B cell (primary cell): ENCODE results near the gene LMNB1. TPM values are rescaled to one million over a fixed set of nuclear protein-coding genes. Genes with fewer than 3 reads are reported as not detected.

Experiments
- ATAC-seq: fragments of 200-7000 bp; cut with Tn5 transposase; one replicate; pipeline ENCODE4 v1.10.0; 2021; ENCODE audit warnings: low read depth, mild to moderate bottlenecking, moderate number of reproducible peaks, moderate library complexity
- CTCF ChIA-PET: fragments of 350-600 bp; sonication (Branson Sonifier 250); formaldehyde crosslinking; loops from one replicate; lab custom pipeline; 2021; ENCODE audit warnings: antibody characterized with exemption, inconsistent platforms; lab: Charles Lee
- POLR2A ChIA-PET: fragments of 350-600 bp; sonication (Branson Sonifier 250); formaldehyde crosslinking; loops from one replicate; lab custom pipeline; 2021; ENCODE audit warnings: antibody characterized with exemption; lab: Charles Lee
- DNase-seq: peaks from one replicate; pipeline ENCODE4 v3.0.0; 2013
- H2AFZ ChIP-seq: 2 replicates; pipeline ENCODE4 v1.6.1; 2012; ENCODE audit warnings: mild to moderate bottlenecking, low read depth, low read length; ENCODE audit not compliant: insufficient read depth, poor library complexity, severe bottlenecking
- H3K27ac ChIP-seq, 2 donors: 1 replicate in 1 of 2; 2 replicates in 1 of 2; pipeline ENCODE4 v1.5.1; 2012 to 2013; ENCODE audit warnings: low read length in 2 of 2, mild to moderate bottlenecking in 2 of 2, moderate library complexity in 1 of 2
- H3K27me3 ChIP-seq, 4 experiments: fragments of 200-600 bp in 1 of 4; sonication (generic) in 1 of 4; replicated peaks in 1 of 4; 1 replicate in 2 of 4; 2 replicates in 2 of 4; pipeline versions ENCODE4 v1.6.1 to v1.7.0; 2013 to 2016; ENCODE audit warnings: low read length in 3 of 4, mild to moderate bottlenecking in 2 of 4, mixed read lengths in 1 of 4, moderate library complexity in 1 of 4; ENCODE audit not compliant: insufficient read depth in 4 of 4, control insufficient read depth in 3 of 4; ENCODE audit errors: control extremely low read depth in 1 of 4
- H3K36me3 ChIP-seq, 2 experiments: replicated peaks in 1 of 2; 1 replicate in 1 of 2; 2 replicates in 1 of 2; pipeline versions ENCODE4 v1.6.1 to v1.7.1; 2013; ENCODE audit warnings: low read length in 1 of 2; ENCODE audit not compliant: insufficient read depth in 2 of 2, control insufficient read depth in 1 of 2; ENCODE audit errors: control extremely low read depth in 1 of 2, extremely low read depth in 1 of 2
- H3K4me1 ChIP-seq, 2 donors: fragments of 200-600 bp in 1 of 2; sonication (generic) in 1 of 2; 1 replicate in 1 of 2; 2 replicates in 1 of 2; pipeline versions ENCODE4 v1.5.1 to v1.6.1; 2013 to 2017; ENCODE audit warnings: low read length in 2 of 2; ENCODE audit not compliant: control insufficient read depth in 2 of 2, insufficient read depth in 2 of 2
- H3K4me2 ChIP-seq: replicated peaks from 2 replicates; pipeline ENCODE3; 2012; ENCODE audit warnings: mild to moderate bottlenecking, low read depth, low read length; ENCODE audit not compliant: poor library complexity, severe bottlenecking
- H3K4me3 ChIP-seq, 5 experiments: fragments of 200-600 bp in 1 of 5; sonication (generic) in 1 of 5; 1 replicate in 3 of 5; 2 replicates in 2 of 5; pipeline versions ENCODE4 v1.5.1 to v1.7.0; 2011 to 2016; ENCODE audit warnings: low read length in 4 of 5, mild to moderate bottlenecking in 4 of 5, low read depth in 2 of 5, control low read depth in 1 of 5, moderate library complexity in 1 of 5; ENCODE audit not compliant: insufficient read depth in 1 of 5; ENCODE audit errors: control extremely low read depth in 1 of 5, extremely low read depth in 1 of 5
- H3K79me2 ChIP-seq: fragments of 200-600 bp; sonication (generic); one replicate; pipeline ENCODE4 v1.6.0; 2016; ENCODE audit warnings: low read length; ENCODE audit not compliant: control insufficient read depth, insufficient read depth
- H3K9ac ChIP-seq: fragments of 200-600 bp; sonication (generic); 2 replicates; pipeline ENCODE4 v1.6.1; 2017; ENCODE audit warnings: mild to moderate bottlenecking, low read length, moderate library complexity
- H3K9me3 ChIP-seq, 3 donors: one replicate each; pipeline versions ENCODE4 v1.6.1 to v1.7.1; 2013; ENCODE audit warnings: low read length in 2 of 3; ENCODE audit not compliant: control insufficient read depth in 2 of 3, insufficient read depth in 1 of 3; ENCODE audit errors: control extremely low read depth in 1 of 3
- H4K20me1 ChIP-seq: 2 replicates; pipeline ENCODE4 v1.6.0; 2012; ENCODE audit warnings: mild to moderate bottlenecking, low read length; ENCODE audit not compliant: insufficient read depth, control insufficient read depth, poor library complexity, severe bottlenecking
- H3K27ac Mint-ChIP-seq: one replicate; pipeline ENCODE4 v1.8.0; 2021; ENCODE audit warnings: mixed read lengths
- H3K27me3 Mint-ChIP-seq: one replicate; pipeline ENCODE4 v1.8.0; 2021; ENCODE audit warnings: mixed read lengths
- H3K4me1 Mint-ChIP-seq: one replicate; pipeline ENCODE4 v1.8.0; 2021; ENCODE audit warnings: mixed read lengths
- H3K4me3 Mint-ChIP-seq: one replicate; pipeline ENCODE4 v1.8.0; 2021; ENCODE audit warnings: mixed read lengths
- H3K9me3 Mint-ChIP-seq: one replicate; pipeline ENCODE4 v1.8.0; 2022; ENCODE audit warnings: mixed read lengths; ENCODE audit not compliant: insufficient read depth
- EZH2 ChIP-seq: IDR thresholded peaks from 2 replicates; pipeline ENCODE4 v1.6.1; 2012; ENCODE audit warnings: borderline replicate concordance, low read depth, mild to moderate bottlenecking, moderate library complexity, low read length; ENCODE audit not compliant: insufficient read depth, poor library complexity, severe bottlenecking
- WGBS: methylation state at CpG from one replicate; pipeline ENCODE4 v1.1.5; 2013; ENCODE audit warnings: missing lambda C conversion rate; ENCODE audit not compliant: insufficient coverage; 5-methylcytosine and 5-hydroxymethylcytosine counted together
- intact Hi-C: fragments of 100-400 bp; cut with micrococcal nuclease; formaldehyde crosslinking; loops from one replicate; pipeline ENCODE4 v1.10.0; 2022
- polyA plus RNA-seq: library from polyadenylated mRNA; depleted of rRNA; stranded (reverse); fragments of >200 nt; gene quantifications from 2 replicates; pipeline ENCODE4 v1.2.3, GENCODE V29; 2012
- total RNA-seq, 2 donors: library from RNA; stranded (reverse); fragments of 120-200 nt in 1 of 2; gene quantifications; 1 replicate in 1 of 2; 2 replicates in 1 of 2; pipeline versions ENCODE4 v1.2.3 to v1.2.4, GENCODE V29; 2013 to 2022
- TF ChIP-seq, protein P1 (sequence below): fragments of 200-600 bp; IDR thresholded peaks from one replicate; pipeline ENCODE4 v1.8.0; 2022; ENCODE audit warnings: antibody characterized with exemption, mild to moderate bottlenecking

LMNB1 gene
- total and polyA plus RNA-seq, 2 donors (not counting 1 experiment from before 2014, with no cell fraction given), result 10.5 to 25.1 TPM

GRCh38 chr5:126883564-126884245 lies 106.8 kb downstream of the LMNB1 start:
- Mint-ChIP-seq H3K27ac (no peak overlapping the region), H3K9me3 (no peaks in the 10 kb centered on the region), H3K4me1 (peaks cover 2% of the 10 kb centered on the region), H3K27me3 (no peaks in the 10 kb centered on the region), H3K4me3 (no peak overlapping the region)
- no CpG with 5 or more reads among the region's 2 CpGs for WGBS
- Histone ChIP-seq H3K79me2 (no peaks in the 10 kb centered on the region), H3K4me1 (no peaks in the 10 kb centered on the region), H3K27ac (no peak overlapping the region), H3K4me3 (no peak overlapping the region), H3K27me3 (no peaks in the 10 kb centered on the region), H3K36me3 (peaks cover 0 to 1% of the 10 kb centered on the region in 2 experiments), H2AFZ (no peak overlapping the region), H3K4me2 (no peak overlapping the region), H3K9ac (no peak overlapping the region), H4K20me1 (no peaks in the 10 kb centered on the region), H3K9me3 (no peaks in the 10 kb centered on the region)
- intact Hi-C loops, result no loop called here
- POLR2A ChIA-PET, result no interaction called here
- ATAC-seq (no peak), DNase-seq (no peak)
- no peak for TF ChIP-seq EZH2
- TF ChIP-seq, protein P1, sequence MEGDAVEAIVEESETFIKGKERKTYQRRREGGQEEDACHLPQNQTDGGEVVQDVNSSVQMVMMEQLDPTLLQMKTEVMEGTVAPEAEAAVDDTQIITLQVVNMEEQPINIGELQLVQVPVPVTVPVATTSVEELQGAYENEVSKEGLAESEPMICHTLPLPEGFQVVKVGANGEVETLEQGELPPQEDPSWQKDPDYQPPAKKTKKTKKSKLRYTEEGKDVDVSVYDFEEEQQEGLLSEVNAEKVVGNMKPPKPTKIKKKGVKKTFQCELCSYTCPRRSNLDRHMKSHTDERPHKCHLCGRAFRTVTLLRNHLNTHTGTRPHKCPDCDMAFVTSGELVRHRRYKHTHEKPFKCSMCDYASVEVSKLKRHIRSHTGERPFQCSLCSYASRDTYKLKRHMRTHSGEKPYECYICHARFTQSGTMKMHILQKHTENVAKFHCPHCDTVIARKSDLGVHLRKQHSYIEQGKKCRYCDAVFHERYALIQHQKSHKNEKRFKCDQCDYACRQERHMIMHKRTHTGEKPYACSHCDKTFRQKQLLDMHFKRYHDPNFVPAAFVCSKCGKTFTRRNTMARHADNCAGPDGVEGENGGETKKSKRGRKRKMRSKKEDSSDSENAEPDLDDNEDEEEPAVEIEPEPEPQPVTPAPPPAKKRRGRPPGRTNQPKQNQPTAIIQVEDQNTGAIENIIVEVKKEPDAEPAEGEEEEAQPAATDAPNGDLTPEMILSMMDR, result no peak
- CTCF ChIA-PET, result interaction anchor here (1.3 kb wide), 1 partner anchor 58 kb away, joined by 4 read pairs; no protein-coding TSS in a partner anchor

DNA sequence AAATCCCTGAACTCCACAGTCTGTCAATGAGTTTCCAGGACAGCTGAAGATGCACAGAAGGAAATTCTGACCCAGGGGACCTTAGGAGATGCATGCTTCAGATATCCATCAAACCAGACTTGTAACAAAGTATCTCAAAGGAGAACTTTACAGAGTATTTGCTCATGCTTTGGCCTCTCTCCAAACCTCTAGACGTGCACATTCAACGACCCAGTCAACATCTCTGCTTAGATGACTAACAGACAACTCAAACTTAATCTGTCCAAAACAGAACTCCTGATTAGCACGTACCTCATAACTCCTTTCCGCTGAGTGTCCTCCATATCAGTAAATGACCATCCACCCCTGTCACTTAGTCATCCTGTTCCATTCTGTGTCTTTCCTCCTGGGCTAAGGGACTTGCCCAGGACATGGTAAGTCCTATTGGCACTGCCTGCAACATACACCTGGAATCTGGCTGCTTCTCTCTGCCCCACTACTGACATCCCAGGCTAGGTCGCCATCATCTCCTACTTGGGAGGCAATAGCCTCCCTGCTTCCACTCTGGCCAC lies 107.4 kb downstream of the LMNB1 start:
- H3K9me3 Mint-ChIP-seq, result no peaks in the 10 kb centered on the region

More for the DNA sequence above, 107.4 kb downstream of the LMNB1 start:
- H3K27ac Mint-ChIP-seq, result no peak overlapping the region
- Histone ChIP-seq H3K27ac (no peak overlapping the region), H3K36me3 (no peaks in the 10 kb centered on the region), H3K27me3 (no peaks in the 10 kb centered on the region), H3K4me2 (no peak overlapping the region), H3K4me1 (no peaks in the 10 kb centered on the region), H3K79me2 (no peaks in the 10 kb centered on the region), H3K4me3 (no peak overlapping the region), H2AFZ (no peak overlapping the region), H3K9me3 (no peaks in the 10 kb centered on the region), H3K9ac (no peak overlapping the region), H4K20me1 (no peaks in the 10 kb centered on the region)
- ATAC-seq (no peak), DNase-seq (no peak)
- intact Hi-C loops, result no loop called here
- no peak for TF ChIP-seq EZH2
- TF ChIP-seq, protein P1, result no peak
- peaks cover 2% of the 10 kb centered on the region for H3K4me1 Mint-ChIP-seq
- ChIA-PET POLR2A (no interaction called here), CTCF (no interaction called here)
- no peaks in the 10 kb centered on the region for H3K27me3 Mint-ChIP-seq
- H3K4me3 Mint-ChIP-seq, result no peak overlapping the region
- 78% methylated on average over 5 of the region's 5 CpGs for WGBS
